Measurements from ENCODE around the gene ACTA2. TPM values are rescaled to one million over a fixed set of nuclear protein-coding genes. Genes with fewer than 3 reads are reported as not detected.
A peak's percentile ranks its signal among the peaks of the same experiment; 100 is the strongest.

Gene ACTA2
- polyA plus RNA-seq, 12 donors, result 197 to 298 (median 223) TPM; not detected in 1

- DNase-seq, result no peak
Measured at GRCh38 chr10:88896372-88896993, 56.1 kb downstream of the ACTA2 start.

DNA sequence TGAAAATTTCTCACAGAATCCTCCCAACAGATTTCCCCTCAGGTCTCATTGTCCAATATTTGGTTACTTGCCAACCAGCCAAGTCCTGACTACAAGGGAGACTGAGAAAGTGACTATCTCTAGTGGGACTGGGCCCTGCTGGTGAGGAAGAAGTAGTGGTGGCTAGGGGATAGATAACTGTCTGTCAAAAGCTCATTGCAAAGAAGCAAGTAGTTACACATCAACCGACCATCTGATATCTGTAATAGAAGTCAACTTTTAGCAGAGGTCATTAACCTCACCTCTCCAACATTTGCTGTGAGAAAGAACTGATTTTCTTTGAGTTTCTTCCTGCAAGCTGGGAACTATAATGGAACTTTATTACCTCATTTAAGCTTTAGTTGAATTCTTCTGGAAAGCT lies 57.3 kb downstream of the ACTA2 start:
- DNase-seq, result no peak

- no peak for DNase-seq
Measured at GRCh38 chr10:88893611-88894010, 59.0 kb downstream of the ACTA2 start.

GRCh38 chr10:88892222-88892967 lies 60.2 kb downstream of the ACTA2 start:
- DNase-seq, result no peak

- DNase-seq, result no peak
Measured at GRCh38 chr10:88890681-88891381, 61.7 kb downstream of the ACTA2 start.

GRCh38 chr10:88889559-88890337 lies 62.8 kb downstream of the ACTA2 start:
- no peak for DNase-seq

DNA sequence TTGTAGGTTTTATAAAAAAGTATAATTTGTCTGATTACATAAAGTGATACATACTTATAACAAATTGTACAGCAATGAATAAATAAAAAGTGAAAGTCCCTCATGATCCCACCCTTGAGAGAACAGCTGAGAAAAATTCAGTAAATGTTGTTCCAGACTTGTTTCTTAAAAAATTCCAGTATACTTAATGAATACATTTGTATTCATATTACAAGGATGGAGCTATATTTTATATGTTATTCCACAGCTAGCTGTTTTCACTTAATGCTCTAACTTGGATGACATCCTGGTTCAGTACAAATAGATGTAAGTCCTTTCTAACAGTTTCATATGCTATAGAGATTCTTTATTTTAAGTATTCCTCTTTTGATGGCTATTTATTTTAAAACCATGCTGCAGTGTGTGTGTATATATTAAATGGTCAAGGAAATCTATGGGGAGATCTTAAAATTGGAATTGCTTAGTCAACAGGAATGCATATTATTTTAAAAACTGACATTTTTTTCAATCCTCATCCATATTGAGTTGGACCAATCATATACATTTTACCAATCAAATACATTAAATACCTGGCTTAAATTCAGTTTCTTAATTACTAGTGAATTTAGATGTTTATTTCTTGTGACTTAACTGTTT lies 63.6 kb downstream of the ACTA2 start:
- peak; percentile 54 for DNase-seq

- DNase-seq, result no peak
Measured at GRCh38 chr10:88886557-88886956, 66.0 kb downstream of the ACTA2 start.

Other genes starting within 250 kb of the ACTA2 start
- gene LIPK, start 246.5 kb downstream of the ACTA2 start, polyA plus RNA-seq (ENCODE audit: insufficient read length in 12 of 12), result 1 to 10 TPM in 2 of 12 donors, under 1 TPM in 1, not detected in 9; 0.95 to 4.2 (median 2.6) TPM
- gene LIPN, start 192.8 kb downstream of the ACTA2 start, polyA plus RNA-seq (ENCODE audit: insufficient read length in 12 of 12), result 1 to 10 TPM in 3 of 12 donors, not detected in 9; 1.2 to 3.0 (median 2.0) TPM
- under 1 TPM in 3 of 12 donors, not detected in 9; 0.49 to 0.79 (median 0.61) TPM for gene LIPM, start 150.0 kb downstream of the ACTA2 start, polyA plus RNA-seq (ENCODE audit: insufficient read length in 12 of 12)
- gene ANKRD22, start 100.9 kb downstream of the ACTA2 start, polyA plus RNA-seq (ENCODE audit: insufficient read length in 12 of 12), result 1 to 10 TPM in 2 of 12 donors, under 1 TPM in 1, not detected in 9; 0.46 to 2.0 (median 1.2) TPM
- 10 to 100 TPM in 2 of 12 donors, 1 to 10 TPM in 9, not detected in 1; 4.8 to 14.3 (median 7.1) TPM for gene STAMBPL1, start 72.5 kb downstream of the ACTA2 start, polyA plus RNA-seq (ENCODE audit: insufficient read length in 12 of 12)
- 10 to 100 TPM in 4 of 12 donors, 1 to 10 TPM in 7, not detected in 1; 5.0 to 12.3 (median 8.3) TPM for gene FAS, start 38.0 kb upstream of the ACTA2 start, polyA plus RNA-seq (ENCODE audit: insufficient read length in 12 of 12)

Measured in muscle of arm (tissue), 12 donors.